T1000 (cell line): ENCODE data around the gene IFNL1.
"Not testable (repeated sequence)": the region's sequence is repeated elsewhere in the genome, so short reads cannot be mapped to it uniquely, and the experiment has no call there.

ENCODE experiments used
- DNase-seq: peaks from one replicate; lab custom pipeline; 2025; ENCODE audit warnings: mixed read lengths; lab: John Stamatoyannopoulos, UW

The IFNL1 gene

DNA sequence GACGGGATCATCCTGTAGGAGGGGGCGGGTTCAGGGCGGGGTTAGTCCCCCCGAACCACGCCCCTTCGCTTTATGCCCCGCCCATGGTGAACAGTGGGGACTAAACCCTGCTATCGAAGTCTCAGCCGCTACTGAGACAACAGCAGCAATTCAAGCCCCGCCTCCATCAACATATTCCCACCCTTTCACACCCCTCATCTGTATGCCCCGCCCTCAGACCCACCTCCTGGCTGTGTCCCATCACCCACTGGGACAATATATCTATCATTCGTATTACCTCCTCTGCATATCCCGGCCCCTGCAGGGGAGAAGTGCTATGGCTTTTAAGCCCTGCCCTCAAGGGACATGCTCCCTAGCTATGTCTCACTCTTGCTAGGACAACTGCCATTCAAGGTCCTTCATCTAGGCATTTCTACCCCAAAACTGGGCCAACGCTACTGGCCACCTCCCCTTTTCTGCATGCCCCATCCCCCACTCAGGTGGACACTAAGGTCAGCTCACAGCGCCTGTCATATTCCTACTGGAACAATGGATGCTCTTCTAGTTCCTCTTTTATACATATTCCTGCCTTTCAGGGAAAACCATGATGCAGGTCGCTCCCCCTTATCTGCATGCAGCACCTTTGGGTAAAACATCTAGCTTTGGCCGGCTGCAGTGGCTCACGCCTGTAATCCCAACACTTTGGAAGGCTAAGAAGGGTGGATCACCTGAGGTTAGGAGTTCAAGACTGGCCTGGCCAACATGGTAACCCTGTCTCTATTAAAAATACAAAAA lies 12.5 kb downstream of the IFNL1 start:
- DNase-seq, result no peak

- not testable (repeated sequence) for DNase-seq
These were observed 13.1 kb downstream of the IFNL1 start for GRCh38 chr19:39309305-39309670.

GRCh38 chr19:39310558-39311311 lies 14.5 kb downstream of the IFNL1 start:
- DNase-seq, result no peak

GRCh38 chr19:39314016-39314728 lies 18.0 kb downstream of the IFNL1 start:
- DNase-seq, result no peak

DNA sequence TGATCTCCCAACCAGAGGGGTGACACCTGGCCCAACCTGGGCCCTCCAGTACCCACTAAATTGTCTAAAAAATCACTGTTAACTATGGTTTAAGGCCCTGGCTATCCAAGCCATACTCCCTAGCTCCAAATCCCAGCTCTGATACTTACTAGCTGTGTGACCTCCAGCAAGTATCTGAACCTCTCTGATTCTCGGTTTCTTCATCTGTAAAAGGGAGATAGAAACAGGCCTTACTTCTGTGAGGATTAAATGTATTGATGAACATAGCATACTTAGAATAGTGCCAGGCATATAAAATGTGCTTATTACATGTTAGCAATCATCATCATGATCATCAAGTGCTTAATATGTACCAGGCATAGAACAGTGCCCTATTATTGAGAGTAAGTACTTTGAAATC lies 19.7 kb downstream of the IFNL1 start:
- no peak for DNase-seq

- DNase-seq, result no peak
These were observed 20.6 kb downstream of the IFNL1 start for GRCh38 chr19:39316627-39317321.

- DNase-seq, result no peak
These were observed 21.3 kb downstream of the IFNL1 start for GRCh38 chr19:39317476-39317875.

GRCh38 chr19:39318071-39318470 lies 21.9 kb downstream of the IFNL1 start:
- no peak for DNase-seq

DNA sequence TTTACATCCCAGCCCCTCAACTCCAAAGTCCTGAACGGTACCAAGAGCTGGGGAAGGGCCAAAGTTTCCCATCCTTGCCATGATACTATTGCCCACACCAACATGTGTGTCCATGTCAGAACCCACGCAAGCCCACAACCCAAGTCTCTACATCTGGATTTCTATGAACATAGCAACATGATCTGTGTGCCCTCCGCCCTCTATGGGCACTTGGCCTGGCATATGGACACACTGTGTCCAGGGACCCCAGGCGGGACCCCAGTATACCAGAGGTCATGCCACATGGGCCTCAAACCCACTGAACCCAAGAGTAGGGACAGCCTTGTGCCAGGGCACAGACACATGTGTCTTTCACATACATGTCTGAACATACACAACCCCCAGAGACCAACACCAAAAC lies 22.5 kb downstream of the IFNL1 start:
- DNase-seq, result no peak

DNA sequence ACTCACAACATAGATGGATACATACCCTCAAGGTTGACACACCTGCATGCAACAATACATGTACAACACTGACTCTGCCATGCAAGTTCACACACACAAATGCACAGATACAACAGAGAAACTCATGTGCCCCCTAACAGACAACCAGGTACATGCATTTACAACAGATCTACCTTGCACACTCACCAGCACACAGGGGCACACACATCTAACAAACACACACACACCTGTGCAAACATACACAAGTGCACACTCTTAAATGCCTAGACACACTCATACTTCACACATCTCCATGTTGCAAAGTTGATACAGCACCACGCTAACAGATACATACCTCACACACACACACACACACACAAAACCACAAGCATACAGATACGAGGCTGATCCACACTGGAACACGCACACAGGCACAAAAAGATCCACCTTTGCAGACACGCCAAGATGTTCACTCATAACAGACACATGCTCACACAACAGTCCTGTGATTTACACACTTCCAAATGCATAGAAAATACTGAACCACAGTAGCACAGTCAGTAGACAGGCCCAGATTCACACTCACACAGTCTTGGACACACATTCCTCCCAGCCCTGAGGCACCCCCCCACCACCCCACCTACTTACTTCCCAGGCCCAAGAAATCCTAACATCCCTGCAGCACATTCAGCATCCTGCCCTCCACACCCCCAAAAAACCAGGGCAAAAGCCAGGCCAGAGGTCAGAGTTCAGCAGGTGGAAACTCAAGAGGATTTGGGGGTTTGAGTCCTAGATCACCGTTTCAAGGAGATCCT lies 23.1 kb downstream of the IFNL1 start:
- no peak for DNase-seq

GRCh38 chr19:39319892-39320248 lies 23.7 kb downstream of the IFNL1 start:
- DNase-seq, result no peak

GRCh38 chr19:39321117-39321831 lies 25.1 kb downstream of the IFNL1 start:
- no peak for DNase-seq

- no peak for DNase-seq
These were observed 25.6 kb downstream of the IFNL1 start for GRCh38 chr19:39321832-39322176.

DNA sequence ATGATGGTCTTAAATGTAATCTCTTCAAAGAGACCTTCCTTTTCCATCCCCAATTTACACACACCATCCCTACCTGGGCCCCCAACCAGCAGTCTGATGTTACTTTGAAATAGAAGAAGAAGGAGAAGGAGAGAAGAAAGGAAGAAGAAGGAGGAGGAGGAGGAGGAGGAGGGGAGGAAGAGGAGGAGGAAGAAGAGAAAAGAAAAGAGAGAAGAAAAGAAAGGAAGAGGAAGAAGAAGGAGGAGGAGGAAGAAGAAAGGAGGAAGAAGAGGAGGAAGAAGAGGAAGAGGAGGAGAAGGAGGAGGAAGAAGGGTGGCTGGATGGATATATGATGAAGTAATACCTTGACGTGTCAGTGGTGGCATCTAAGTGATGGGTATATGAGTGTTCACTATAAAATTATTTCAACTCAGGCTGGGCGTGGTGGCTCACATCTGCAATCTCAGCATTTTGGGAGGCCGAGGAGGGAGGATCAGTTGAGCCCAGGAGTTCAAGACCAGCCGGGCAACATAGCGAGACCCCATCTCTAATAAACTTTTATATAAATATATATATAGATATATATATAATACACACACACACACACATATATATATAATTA lies 28.1 kb downstream of the IFNL1 start:
- no peak for DNase-seq

- no peak for DNase-seq
These were observed 29.8 kb downstream of the IFNL1 start for GRCh38 chr19:39325778-39326665.

DNA sequence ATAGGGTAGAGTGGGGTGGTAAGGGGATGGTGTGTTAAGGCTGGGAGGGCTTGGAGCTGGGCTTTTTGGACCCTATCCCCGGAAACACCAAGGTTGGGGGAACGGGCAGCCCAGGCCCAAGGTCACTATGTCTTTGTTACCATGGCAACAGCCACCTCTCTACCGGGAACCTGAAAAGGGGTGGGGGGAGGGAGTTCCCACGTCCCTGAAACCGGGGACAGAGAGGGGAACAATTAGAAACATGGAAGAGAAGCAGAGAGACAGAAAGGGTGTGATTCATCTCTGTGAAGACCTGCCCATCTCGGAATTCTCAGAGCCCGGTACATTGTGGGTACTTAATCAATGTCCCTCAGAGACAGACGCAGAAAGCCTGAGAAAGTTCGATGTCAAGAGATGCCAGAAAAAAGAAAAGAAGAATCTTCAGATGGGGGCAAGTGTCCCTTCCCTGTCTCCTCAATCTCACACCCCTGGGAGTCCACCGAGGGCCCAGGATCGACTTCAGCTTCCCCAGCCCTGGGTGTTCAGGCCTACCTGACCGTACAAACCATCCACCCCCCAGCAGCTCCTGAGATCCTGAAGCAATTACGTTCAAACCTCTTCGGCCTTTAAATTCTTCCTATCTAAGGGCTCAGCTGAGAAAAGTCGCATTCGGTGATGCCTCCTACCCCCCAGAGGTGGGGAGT lies 31.3 kb downstream of the IFNL1 start:
- no peak for DNase-seq

- DNase-seq, result peak; percentile 77
These were observed 32.0 kb downstream of the IFNL1 start for GRCh38 chr19:39328046-39328705.

- DNase-seq, result no peak
These were observed 33.7 kb downstream of the IFNL1 start for GRCh38 chr19:39329948-39330347.
